Gastrocnemius medialis (tissue), 4 donors: ENCODE results near the gene NANOS1. TPM values are rescaled to one million over a fixed set of nuclear protein-coding genes. Genes with fewer than 3 reads are reported as not detected.

ENCODE experiments used
- ATAC-seq, 2 donors: fragments of 150-250 bp; one replicate each; pipeline ENCODE4 v1.9.1; 2016
- DNase-seq, 2 donors: peaks; one replicate each; pipeline ENCODE4 v3.0.0-alpha.2; 2019
- H3K27ac ChIP-seq, 4 donors: fragments of 200-600 bp; sonication (generic); 1 replicate in 1 of 4; 2 replicates in 3 of 4; pipeline ENCODE4 v1.5.1; 2016 to 2018; ENCODE audit warnings: mild to moderate bottlenecking in 2 of 4, moderate library complexity in 1 of 4
- H3K27me3 ChIP-seq, 3 donors: fragments of 200-600 bp; sonication (generic) in 2 of 3; 1 replicate in 1 of 3; 2 replicates in 2 of 3; pipeline versions ENCODE4 v1.5.1 to v1.6.0; 2016 to 2019; ENCODE audit warnings: mild to moderate bottlenecking in 1 of 3, moderate library complexity in 1 of 3
- H3K36me3 ChIP-seq, 2 donors: fragments of 200-600 bp; sonication (generic) in 1 of 2; one replicate each; pipeline ENCODE4 v1.5.1; 2017 to 2018
- H3K4me1 ChIP-seq, 2 donors: fragments of 200-600 bp; sonication (generic) in 1 of 2; one replicate each; pipeline ENCODE4 v1.5.1; 2016 to 2017; ENCODE audit warnings: mild to moderate bottlenecking in 2 of 2
- H3K4me3 ChIP-seq, 4 donors: fragments of 200-600 bp; sonication (generic) in 3 of 4; 1 replicate in 1 of 4; 2 replicates in 3 of 4; pipeline ENCODE4 v1.5.1; 2016 to 2019; ENCODE audit warnings: mild to moderate bottlenecking in 2 of 4
- H3K9me3 ChIP-seq, 3 donors: fragments of 200-600 bp; sonication (generic) in 2 of 3; 1 replicate in 1 of 3; 2 replicates in 2 of 3; pipeline ENCODE4 v1.5.1; 2016 to 2019
- CTCF ChIP-seq, 5 experiments: fragments of 450-650 bp in 3 of 5; fragments of 200-600 bp in 2 of 5; sonication (generic) in 2 of 5; IDR thresholded peaks in 4 of 5; conservative IDR thresholded peaks in 1 of 5; 1 replicate in 4 of 5; 2 replicates in 1 of 5; pipeline ENCODE4 v1.5.1; 2016 to 2019; ENCODE audit warnings: antibody characterized with exemption in 5 of 5, mild to moderate bottlenecking in 3 of 5, moderate library complexity in 3 of 5
- POLR2A ChIP-seq, 2 donors: fragments of 450-650 bp; IDR thresholded peaks; one replicate each; pipeline ENCODE4 v1.6.1; 2017; ENCODE audit warnings: antibody characterized with exemption in 2 of 2, mild to moderate bottlenecking in 2 of 2, moderate library complexity in 2 of 2
- in situ Hi-C, 4 donors: fragments of 200-750 bp; cut with MboI; loops; one replicate each; pipeline versions ENCODE4 v1.15.0 to v1.8.0; 2017; ENCODE audit warnings: low sequenced_read_pairs in 4 of 4
- intact Hi-C: fragments of 100-400 bp; cut with DNase I; formaldehyde crosslinking; loops from one replicate; pipeline ENCODE4 v1.15.1; 2023; ENCODE audit warnings: low total_unique reads
- total RNA-seq, 4 donors: library from RNA; depleted of rRNA; stranded (reverse); fragments of >200 nt; gene quantifications; one replicate each; pipeline versions ENCODE4 v1.1.0 to v1.2.3, GENCODE V29; 2016

The NANOS1 gene
- total RNA-seq, 4 donors from 2014 or later, result 10.5 to 25.2 (median 17.4) TPM

DNA sequence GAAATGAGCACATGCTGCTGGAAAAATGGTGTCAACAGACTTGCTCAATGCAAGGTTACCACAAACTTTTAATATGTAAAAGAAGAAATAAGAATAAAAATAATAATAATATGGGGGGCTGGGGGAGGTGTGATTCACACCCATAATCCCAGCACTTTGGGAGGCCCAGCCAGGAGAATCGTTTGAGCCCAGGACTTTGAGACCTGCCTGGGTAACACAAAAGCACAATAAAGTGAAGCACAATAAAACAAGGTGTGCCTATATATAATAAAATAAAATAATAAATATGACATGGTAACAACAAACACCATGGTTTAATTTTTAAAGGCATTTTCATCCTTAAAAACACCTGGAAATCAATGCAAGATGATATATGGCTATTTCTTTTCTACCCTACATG, 26.0 kb downstream of the NANOS1 start:
- no peaks in the 10 kb centered on the region for H3K27me3 ChIP-seq
- H3K4me1 ChIP-seq, result no peaks in the 10 kb centered on the region
- no peak for ATAC-seq
- H3K9me3 ChIP-seq, result no peaks in the 10 kb centered on the region
- peaks cover 4 to 100% of the 10 kb centered on the region in 2 donors for H3K36me3 ChIP-seq
- H3K27ac ChIP-seq, result no peak overlapping the region
- TF ChIP-seq POLR2A (IDR thresholded peaks at IDR 0.05) (no peak), CTCF (IDR thresholded peaks at IDR 0.05 in 4 of 5, conservative IDR thresholded peaks at IDR 0.05 in 1 of 5) (no peak)
- intact Hi-C loops, result no loop called here
- H3K4me3 ChIP-seq, result no peak overlapping the region
- no peak for DNase-seq
- in situ Hi-C loops, result no loop called here

GRCh38 chr10:119058010-119058409, 28.5 kb downstream of the NANOS1 start:
- in situ Hi-C loops, result no loop called here

DNA sequence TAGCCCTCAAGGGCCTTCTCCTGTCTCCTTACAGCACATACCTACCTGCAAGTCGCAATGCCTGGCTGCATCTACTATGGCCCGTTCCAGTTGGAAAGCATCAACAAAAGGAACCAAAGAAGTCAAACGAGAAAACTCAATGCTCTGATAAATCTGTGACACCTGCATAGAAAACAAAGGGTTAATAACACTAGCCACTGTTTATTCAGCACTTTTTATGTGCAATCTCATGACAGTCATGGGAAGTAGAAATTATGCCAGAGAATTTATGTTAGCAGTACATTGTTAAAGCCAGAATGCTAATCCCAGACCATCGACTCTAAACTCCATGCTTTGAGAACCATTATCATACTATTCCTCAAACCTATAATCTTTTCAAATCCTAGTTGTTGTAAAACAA, 30.0 kb downstream of the NANOS1 start:
- Histone ChIP-seq H3K27me3 (no peaks in the 10 kb centered on the region), H3K27ac (no peak overlapping the region), H3K4me1 (no peaks in the 10 kb centered on the region), H3K4me3 (no peak overlapping the region), H3K9me3 (no peaks in the 10 kb centered on the region), H3K36me3 (peaks cover 6 to 92% of the 10 kb centered on the region in 2 donors)
- no peak for TF ChIP-seq CTCF (IDR thresholded peaks at IDR 0.05 in 4 of 5, conservative IDR thresholded peaks at IDR 0.05 in 1 of 5)
- TF ChIP-seq POLR2A (IDR thresholded peaks at IDR 0.05), result no peak
- no peak for DNase-seq
- in situ Hi-C loops (no loop called here), intact Hi-C loops (no loop called here)
- ATAC-seq, result no peak

More at GRCh38 chr10:119058010-119058409, 28.5 kb downstream of the NANOS1 start:
- Histone ChIP-seq H3K36me3 (peaks cover 4 to 92% of the 10 kb centered on the region in 2 donors), H3K9me3 (no peaks in the 10 kb centered on the region), H3K4me3 (no peak overlapping the region), H3K4me1 (no peaks in the 10 kb centered on the region), H3K27me3 (no peaks in the 10 kb centered on the region), H3K27ac (no peak overlapping the region)
- TF ChIP-seq POLR2A (IDR thresholded peaks at IDR 0.05) (no peak), CTCF (IDR thresholded peaks at IDR 0.05 in 4 of 5, conservative IDR thresholded peaks at IDR 0.05 in 1 of 5) (no peak)
- ATAC-seq, result no peak
- intact Hi-C loops, result no loop called here
- DNase-seq, result no peak

DNA sequence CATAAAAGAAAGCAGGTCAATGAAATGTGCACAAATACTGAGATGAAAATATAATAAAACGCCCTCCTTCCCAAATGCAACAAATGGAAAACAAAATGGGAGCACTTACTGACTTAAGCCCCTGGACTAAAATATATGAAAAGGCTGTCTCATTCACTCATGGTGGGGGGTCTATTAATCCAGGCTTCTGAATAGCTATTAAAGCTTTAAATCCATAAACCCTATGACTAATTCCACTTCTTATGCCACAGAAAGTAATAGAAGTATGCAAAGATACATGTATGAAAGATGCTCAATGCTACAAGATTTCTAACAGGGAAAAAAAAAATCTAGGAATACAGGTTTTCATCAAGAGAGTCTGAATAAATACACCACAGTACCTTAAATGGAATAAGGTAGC, 30.6 kb downstream of the NANOS1 start:
- no peak for DNase-seq
- Histone ChIP-seq H3K27ac (no peak overlapping the region), H3K4me1 (no peaks in the 10 kb centered on the region), H3K36me3 (peaks cover 7 to 92% of the 10 kb centered on the region in 2 donors), H3K4me3 (no peak overlapping the region), H3K9me3 (no peaks in the 10 kb centered on the region), H3K27me3 (no peaks in the 10 kb centered on the region)
- in situ Hi-C loops (no loop called here), intact Hi-C loops (no loop called here)
- TF ChIP-seq CTCF (IDR thresholded peaks at IDR 0.05 in 4 of 5, conservative IDR thresholded peaks at IDR 0.05 in 1 of 5) (no peak), POLR2A (IDR thresholded peaks at IDR 0.05) (no peak)
- ATAC-seq, result no peak

- intact Hi-C loops, result no loop called here
- Histone ChIP-seq H3K27me3 (no peaks in the 10 kb centered on the region), H3K4me3 (no peak overlapping the region), H3K4me1 (no peaks in the 10 kb centered on the region), H3K9me3 (no peaks in the 10 kb centered on the region), H3K36me3 (peaks cover 4 to 88% of the 10 kb centered on the region in 2 donors), H3K27ac (no peak overlapping the region)
- ATAC-seq (no peak), DNase-seq (no peak)
- no peak for TF ChIP-seq CTCF (IDR thresholded peaks at IDR 0.05 in 4 of 5, conservative IDR thresholded peaks at IDR 0.05 in 1 of 5)
- TF ChIP-seq POLR2A (IDR thresholded peaks at IDR 0.05), result no peak
- in situ Hi-C loops, result no loop called here
Observed at GRCh38 chr10:119061352-119061751, 31.8 kb downstream of the NANOS1 start.
